ENCODE results near the gene CHMP2A. TPM values are rescaled to one million over a fixed set of nuclear protein-coding genes. Genes with fewer than 3 reads are reported as not detected.
A peak's percentile ranks its signal among the peaks of the same experiment; 100 is the strongest.

Gene CHMP2A
- total and polyA plus RNA-seq, 7 donors: 96.5 to 184 (median 126) TPM

DNA sequence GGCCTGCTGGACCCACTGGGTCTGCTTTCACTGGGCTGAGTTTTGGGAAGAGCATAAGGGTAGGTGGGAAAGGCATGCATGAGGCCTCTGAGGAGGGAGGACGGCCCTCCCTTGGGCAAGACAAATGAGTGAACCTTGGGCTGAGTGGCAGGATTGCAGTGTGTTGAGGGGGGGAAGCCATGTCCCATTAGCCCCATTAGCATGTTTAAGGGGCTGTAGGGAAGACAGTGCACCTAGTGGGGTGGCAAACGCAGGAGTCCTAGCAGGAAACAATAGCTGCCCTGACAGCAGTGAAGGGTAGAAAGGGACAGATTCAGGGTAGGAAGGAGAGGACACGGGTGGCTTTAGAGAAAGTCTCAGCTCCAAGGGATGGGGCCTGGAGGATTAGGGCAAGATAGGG is 32.2 kb downstream of the CHMP2A start:
- 78 to 85% (median 80%) methylated on average over 3 of the region's 3 CpGs for WGBS, 3 donors
- Histone ChIP-seq H3K27me3 (ENCODE audit: insufficient read depth in 3 of 3, low read length in 2 of 3) (no peaks in the 10 kb centered on the region), H3K9me3 (no peaks in the 10 kb centered on the region), H3K4me1 (peaks cover 17% of the 10 kb centered on the region), H3K27ac (no peak overlapping the region), H3K36me3 (ENCODE audit: insufficient read depth in 1 of 2, low read depth in 1 of 2) (no peaks in the 10 kb centered on the region), H3K4me3 (no peak overlapping the region)
- ATAC-seq (no peak), DNase-seq (no peak)
- intact Hi-C loops (cut with DNase I): no loop called here
- TF ChIP-seq, protein P1, sequence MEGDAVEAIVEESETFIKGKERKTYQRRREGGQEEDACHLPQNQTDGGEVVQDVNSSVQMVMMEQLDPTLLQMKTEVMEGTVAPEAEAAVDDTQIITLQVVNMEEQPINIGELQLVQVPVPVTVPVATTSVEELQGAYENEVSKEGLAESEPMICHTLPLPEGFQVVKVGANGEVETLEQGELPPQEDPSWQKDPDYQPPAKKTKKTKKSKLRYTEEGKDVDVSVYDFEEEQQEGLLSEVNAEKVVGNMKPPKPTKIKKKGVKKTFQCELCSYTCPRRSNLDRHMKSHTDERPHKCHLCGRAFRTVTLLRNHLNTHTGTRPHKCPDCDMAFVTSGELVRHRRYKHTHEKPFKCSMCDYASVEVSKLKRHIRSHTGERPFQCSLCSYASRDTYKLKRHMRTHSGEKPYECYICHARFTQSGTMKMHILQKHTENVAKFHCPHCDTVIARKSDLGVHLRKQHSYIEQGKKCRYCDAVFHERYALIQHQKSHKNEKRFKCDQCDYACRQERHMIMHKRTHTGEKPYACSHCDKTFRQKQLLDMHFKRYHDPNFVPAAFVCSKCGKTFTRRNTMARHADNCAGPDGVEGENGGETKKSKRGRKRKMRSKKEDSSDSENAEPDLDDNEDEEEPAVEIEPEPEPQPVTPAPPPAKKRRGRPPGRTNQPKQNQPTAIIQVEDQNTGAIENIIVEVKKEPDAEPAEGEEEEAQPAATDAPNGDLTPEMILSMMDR (IDR thresholded peaks at IDR 0.05): no peak

DNA sequence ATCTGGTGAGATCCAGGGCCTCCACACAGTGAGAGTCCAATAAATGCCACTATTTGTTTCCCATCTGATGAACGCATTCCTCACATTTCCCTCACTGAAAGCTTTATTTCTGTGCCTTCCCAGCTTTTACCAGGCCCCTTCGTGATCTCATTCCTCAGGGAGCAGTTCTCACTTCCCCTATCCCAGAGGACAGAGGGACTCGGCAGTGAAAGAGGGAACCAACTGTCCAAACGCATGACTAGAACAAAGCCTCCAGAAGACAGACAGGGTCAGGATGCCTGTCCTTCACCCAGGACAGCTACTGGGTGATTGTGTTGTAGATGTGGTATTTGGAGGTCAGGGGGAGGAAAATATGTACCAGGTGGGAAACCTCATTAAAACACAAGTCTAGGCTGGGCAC is 33.3 kb downstream of the CHMP2A start:
- DNase-seq (no peak), ATAC-seq (no peak)
- Histone ChIP-seq H3K36me3 (ENCODE audit: insufficient read depth in 1 of 2, low read depth in 1 of 2) (peaks cover 0 to 9% of the 10 kb centered on the region in 2 donors), H3K27me3 (ENCODE audit: insufficient read depth in 3 of 3, low read length in 2 of 3) (no peaks in the 10 kb centered on the region), H3K4me3 (no peak overlapping the region), H3K27ac (peak overlapping the region; percentile 6), H3K9me3 (no peaks in the 10 kb centered on the region), H3K4me1 (peaks cover 17% of the 10 kb centered on the region)
- WGBS, 3 donors: 45 to 50% (median 46%) methylated on average over 4 of the region's 4 CpGs
- intact Hi-C loops (cut with DNase I): loop anchor here in 1 of 2 donors (2.0 kb wide), 1 partner anchor 21 kb away; no protein-coding TSS in a partner anchor
- TF ChIP-seq, protein P1 (IDR thresholded peaks at IDR 0.05): no peak

DNA sequence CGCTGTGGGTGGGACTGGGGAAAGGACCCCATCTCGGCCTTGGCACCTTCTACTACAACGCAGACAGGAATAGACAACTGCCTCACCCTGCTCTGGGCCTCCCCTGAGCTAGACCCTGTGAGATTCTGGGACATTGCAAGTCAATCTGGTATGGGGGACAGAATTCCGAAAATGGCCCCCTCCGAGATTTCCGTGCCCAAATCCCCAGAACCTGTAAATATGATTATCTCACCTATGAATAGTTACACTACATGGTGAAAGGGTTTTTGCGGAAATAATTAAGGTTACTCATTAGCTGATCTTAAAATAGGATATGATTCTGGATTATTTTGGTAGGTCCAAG is 34.7 kb downstream of the CHMP2A start:
- WGBS, 3 donors: 4 to 9% (median 7%) methylated on average over 7 of the region's 7 CpGs
- Histone ChIP-seq H3K27ac (peak overlapping the region; percentile 97), H3K36me3 (ENCODE audit: insufficient read depth in 1 of 2, low read depth in 1 of 2) (peaks cover 0 to 20% of the 10 kb centered on the region in 2 donors), H3K4me1 (peaks cover 27% of the 10 kb centered on the region), H3K4me3 (peak overlapping the region; percentile 98), H3K27me3 (ENCODE audit: insufficient read depth in 3 of 3, low read length in 2 of 3) (no peaks in the 10 kb centered on the region), H3K9me3 (no peaks in the 10 kb centered on the region)
- ATAC-seq (peak in 2 of 4 donors; percentile 24 to 39), DNase-seq (no peak)
- intact Hi-C loops (cut with DNase I): loop anchor here in 1 of 2 donors (2.0 kb wide), 1 partner anchor 23 kb away; no protein-coding TSS in a partner anchor
- TF ChIP-seq, protein P1 (IDR thresholded peaks at IDR 0.05): no peak

DNA sequence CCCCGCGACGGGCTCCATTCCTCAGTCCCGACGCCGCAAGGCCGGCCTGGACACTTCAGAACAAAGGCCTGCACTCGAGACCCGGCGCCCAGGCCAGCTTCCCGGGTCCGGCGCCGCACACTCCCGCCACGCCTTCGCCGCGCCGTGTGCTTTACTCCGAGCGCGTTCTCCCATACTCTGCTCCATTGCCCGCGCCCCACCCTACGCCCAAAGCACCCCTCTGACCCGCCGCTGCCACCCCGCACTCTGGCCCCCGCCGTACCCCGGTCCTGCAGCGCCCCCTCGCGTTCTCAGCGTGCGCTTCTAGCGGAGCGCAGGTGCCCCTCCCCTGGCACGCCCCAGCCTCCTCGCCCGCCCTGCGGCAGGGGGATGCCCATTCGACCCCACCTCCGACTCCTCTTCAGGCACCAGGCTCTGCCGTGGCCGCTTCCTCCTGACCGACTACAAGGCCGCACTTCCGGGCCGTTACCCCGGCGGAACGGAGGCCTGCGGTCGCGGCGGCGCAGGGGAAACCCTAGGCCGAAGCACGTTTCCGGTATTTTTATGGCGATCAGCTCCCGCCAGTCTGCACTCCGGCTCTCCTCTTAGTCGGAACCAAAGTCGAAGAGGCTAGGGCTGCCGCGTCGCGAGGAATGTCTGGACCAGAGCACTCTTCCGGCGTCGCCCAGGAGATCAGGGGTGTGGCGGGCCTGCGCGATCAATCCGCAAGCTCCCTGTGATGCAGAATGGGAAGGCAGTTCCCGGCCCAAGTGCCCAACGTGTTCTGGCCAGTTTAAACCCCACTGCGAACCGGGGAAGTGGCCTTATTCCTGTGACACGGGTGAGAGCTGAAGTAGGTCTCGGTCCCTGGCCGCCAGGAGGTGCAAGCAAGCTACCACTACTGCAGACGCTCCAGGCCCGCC is 35.3 kb downstream of the CHMP2A start, which contains the start of gene ZBTB45:
ZBTB45 (minus strand) TSS at position 456 of the 902 bp plus-strand sequence. CDS start 2,137 bp downstream, outside the sequence.
- no peaks in the 10 kb centered on the region for H3K9me3 ChIP-seq
- H3K4me1 ChIP-seq: peaks cover 30% of the 10 kb centered on the region
- peaks cover 0 to 20% of the 10 kb centered on the region in 2 donors for H3K36me3 ChIP-seq (ENCODE audit: insufficient read depth in 1 of 2, low read depth in 1 of 2)
- intact Hi-C loops (cut with DNase I): loop anchor here in 1 of 2 donors (2.0 kb wide), 1 partner anchor 23 kb away; no protein-coding TSS in a partner anchor
- ATAC-seq: peak; percentile 90 to 91 (median 91)
- DNase-seq: peak; percentile 90 to 96
- H3K27ac ChIP-seq: peak within 1 kb of the TSS; percentile 97
- TF ChIP-seq, protein P1 (IDR thresholded peaks at IDR 0.05): peak; percentile 55
- H3K27me3 ChIP-seq (ENCODE audit: insufficient read depth in 3 of 3, low read length in 2 of 3): no peaks in the 10 kb centered on the region
- 0% methylated on average over 76 to 87 of the region's 87 CpGs for WGBS, 3 donors
- H3K4me3 ChIP-seq: peak within 1 kb of the TSS; percentile 98
